Smooth muscle cell (in vitro differentiated cells): ENCODE data around the gene KLHDC3. TPM values are rescaled to one million over a fixed set of nuclear protein-coding genes. Genes with fewer than 3 reads are reported as not detected.

Source experiments
- DNase-seq: peaks from one replicate; lab custom pipeline; 2025; ENCODE audit not compliant: unreplicated experiment; lab: John Stamatoyannopoulos, UW
- H2AFZ ChIP-seq: fragments of 200-600 bp; sonication (generic); 2 replicates; pipeline ENCODE4 v1.6.0; 2016; ENCODE audit warnings: antibody characterized with exemption, low read depth, mild to moderate bottlenecking
- H3F3A ChIP-seq: fragments of 200-600 bp; sonication (generic); 2 replicates; pipeline ENCODE4 v1.6.0; 2017; ENCODE audit warnings: antibody characterized with exemption, low read depth
- H3K27ac ChIP-seq: fragments of 200-600 bp; sonication (generic); 2 replicates; pipeline ENCODE4 v1.5.1; 2016; ENCODE audit warnings: low read depth, mild to moderate bottlenecking
- H3K27me3 ChIP-seq: fragments of 200-600 bp; sonication (generic); 2 replicates; pipeline ENCODE4 v1.6.1; 2016; ENCODE audit warnings: low read depth, mild to moderate bottlenecking
- H3K36me3 ChIP-seq: fragments of 200-600 bp; sonication (generic); 2 replicates; pipeline ENCODE4 v1.5.1; 2016; ENCODE audit warnings: low read depth
- H3K4me1 ChIP-seq: fragments of 200-600 bp; sonication (generic); 2 replicates; pipeline ENCODE4 v1.5.1; 2016; ENCODE audit warnings: low read depth
- H3K4me2 ChIP-seq: fragments of 200-600 bp; sonication (generic); 2 replicates; pipeline ENCODE4 v1.6.0; 2016; ENCODE audit warnings: mild to moderate bottlenecking
- H3K4me3 ChIP-seq: fragments of 200-600 bp; sonication (generic); 2 replicates; pipeline ENCODE4 v1.5.1; 2016; ENCODE audit warnings: mild to moderate bottlenecking
- H3K79me2 ChIP-seq: fragments of 200-600 bp; sonication (generic); 2 replicates; pipeline ENCODE4 v1.6.0; 2016; ENCODE audit warnings: low read depth, mild to moderate bottlenecking
- H3K9ac ChIP-seq: fragments of 200-600 bp; sonication (generic); 2 replicates; pipeline ENCODE4 v1.6.0; 2016; ENCODE audit warnings: low read depth
- H3K9me3 ChIP-seq: fragments of 200-600 bp; sonication (generic); replicated peaks from 2 replicates; pipeline ENCODE4 v1.5.1; 2016; ENCODE audit warnings: low read depth
- H4K20me1 ChIP-seq: fragments of 200-600 bp; sonication (generic); 2 replicates; pipeline ENCODE4 v1.6.0; 2016; ENCODE audit warnings: low read depth
- CTCF ChIP-seq: fragments of 200-600 bp; sonication (generic); IDR thresholded peaks from 2 replicates; pipeline ENCODE4 v1.5.1; 2017; ENCODE audit warnings: borderline replicate concordance, mild to moderate bottlenecking, antibody characterized with exemption; ENCODE audit not compliant: insufficient read depth, poor library complexity, severe bottlenecking
- WGBS: methylation state at CpG from one replicate; pipeline ENCODE4 v1.1.7; 2016; ENCODE audit warnings: low lambda C conversion rate; 5-methylcytosine and 5-hydroxymethylcytosine counted together
- polyA plus RNA-seq: library from polyadenylated mRNA; unstranded; fragments of >200 nt; fragmentation: Nextera tagmentation; extraction: Ambion mirVana; gene quantifications from 2 replicates; pipeline ENCODE4 v1.2.1, GENCODE V29; 2016
- total RNA-seq: library from RNA; depleted of rRNA; stranded (reverse); fragments of >200 nt; gene quantifications from 2 replicates; pipeline ENCODE4 v1.2.3, GENCODE V29; 2014

KLHDC3 gene
- total and polyA plus RNA-seq, 2 experiments from 2014 or later: 51.5 to 113 TPM

- H3K27ac ChIP-seq: peak overlapping the region; percentile 89
- no peaks in the 10 kb centered on the region for H3K27me3 ChIP-seq
- H3K9ac ChIP-seq: peak overlapping the region; percentile 94
- DNase-seq: no peak
- no peaks in the 10 kb centered on the region for H3F3A ChIP-seq
- peak overlapping the region; percentile 88 for H3K4me3 ChIP-seq
- no peaks in the 10 kb centered on the region for H4K20me1 ChIP-seq
- peaks cover 22% of the 10 kb centered on the region for H3K79me2 ChIP-seq
- H3K9me3 ChIP-seq: no peaks in the 10 kb centered on the region
- no peak for TF ChIP-seq CTCF
- 14% methylated on average over 12 of the region's 15 CpGs for WGBS
- no peaks in the 10 kb centered on the region for H3K36me3 ChIP-seq
- H3K4me1 ChIP-seq: peaks cover 16% of the 10 kb centered on the region
- H2AFZ ChIP-seq: peak overlapping the region; percentile 81
- peak overlapping the region; percentile 92 for H3K4me2 ChIP-seq
Measured at GRCh38 chr6:43060034-43060754, 46.1 kb downstream of the KLHDC3 start.

- Histone ChIP-seq H2AFZ (no peak overlapping the region), H3K9ac (peak overlapping the region; percentile 94), H3K4me1 (peaks cover 16% of the 10 kb centered on the region), H3K27ac (peak overlapping the region; percentile 89), H4K20me1 (no peaks in the 10 kb centered on the region), H3F3A (no peaks in the 10 kb centered on the region), H3K4me3 (peak overlapping the region; percentile 88), H3K36me3 (no peaks in the 10 kb centered on the region), H3K27me3 (no peaks in the 10 kb centered on the region), H3K79me2 (peaks cover 22% of the 10 kb centered on the region), H3K4me2 (peak overlapping the region; percentile 92), H3K9me3 (no peaks in the 10 kb centered on the region)
- DNase-seq: no peak
- WGBS: 93% methylated on average over 12 of the region's 12 CpGs
- no peak for TF ChIP-seq CTCF
Measured at GRCh38 chr6:43060755-43061633, 46.9 kb downstream of the KLHDC3 start.

- no peak overlapping the region for H3K4me2 ChIP-seq
- no peak for DNase-seq
Measured at GRCh38 chr6:43061861-43062260, 47.8 kb downstream of the KLHDC3 start.

More at GRCh38 chr6:43061861-43062260, 47.8 kb downstream of the KLHDC3 start:
- Histone ChIP-seq H3K27me3 (no peaks in the 10 kb centered on the region), H3K27ac (no peak overlapping the region), H2AFZ (no peak overlapping the region), H3K79me2 (peaks cover 22% of the 10 kb centered on the region), H3K36me3 (no peaks in the 10 kb centered on the region), H3K4me1 (peaks cover 16% of the 10 kb centered on the region), H3K9ac (no peak overlapping the region), H3K9me3 (no peaks in the 10 kb centered on the region), H3K4me3 (no peak overlapping the region), H3F3A (no peaks in the 10 kb centered on the region), H4K20me1 (no peaks in the 10 kb centered on the region)
- no peak for TF ChIP-seq CTCF
- 72% methylated on average over 2 of the region's 2 CpGs for WGBS
